Fibroblast of the aortic adventitia (primary cell): ENCODE data around the gene TTN. TPM values are rescaled to one million over a fixed set of nuclear protein-coding genes. Genes with fewer than 3 reads are reported as not detected.

ENCODE experiments used
- DNase-seq: peaks from one replicate; pipeline ENCODE4 v3.0.0-alpha.2; 2010; ENCODE audit warnings: low read depth
- H3K4me3 ChIP-seq: 2 replicates; pipeline ENCODE4 v1.5.1; 2011; ENCODE audit warnings: low read depth, mild to moderate bottlenecking, control low read depth, low read length, moderate library complexity
- CTCF ChIP-seq: IDR thresholded peaks from 2 replicates; pipeline ENCODE4 v1.5.1; 2011; ENCODE audit warnings: mild to moderate bottlenecking, low read length, control low read depth, inconsistent platforms; ENCODE audit not compliant: insufficient read depth
- total RNA-seq: library from RNA; depleted of rRNA; stranded (reverse); fragments of >200 nt; gene quantifications from 2 replicates; pipeline ENCODE4 v1.2.3, GENCODE V29; 2012; ENCODE audit warnings: low replicate concordance

The TTN gene
- total RNA-seq, 1 donor, result 5.5 TPM

- no peak for TF ChIP-seq CTCF
- DNase-seq, result peak; percentile 16
- no peak overlapping the region for H3K4me3 ChIP-seq
Observed at GRCh38 chr2:178819992-178820391, 12.8 kb upstream of the TTN start.

- TF ChIP-seq CTCF, result no peak
- DNase-seq, result peak; percentile 27
- no peak overlapping the region for H3K4me3 ChIP-seq
Observed at GRCh38 chr2:178819147-178819875, 12.1 kb upstream of the TTN start.

- peak; percentile 39 for DNase-seq
- H3K4me3 ChIP-seq, result no peak overlapping the region
- no peak for TF ChIP-seq CTCF
Observed at GRCh38 chr2:178811901-178812300, 4.7 kb upstream of the TTN start.

- no peak for TF ChIP-seq CTCF
- no peak overlapping the region for H3K4me3 ChIP-seq
Observed at GRCh38 chr2:178811045-178811444, 3.8 kb upstream of the TTN start.

GRCh38 chr2:178810422-178810821 lies 3.2 kb upstream of the TTN start:
- DNase-seq, result no peak
- no peak for TF ChIP-seq CTCF
- H3K4me3 ChIP-seq, result no peak overlapping the region

More at GRCh38 chr2:178811045-178811444, 3.8 kb upstream of the TTN start:
- no peak for DNase-seq

GRCh38 chr2:178806543-178806942 lies 680 bp downstream of the TTN start:
- no peak for TF ChIP-seq CTCF
- H3K4me3 ChIP-seq, result no peak overlapping the region
- DNase-seq, result no peak

GRCh38 chr2:178805457-178805856 lies 1.8 kb downstream of the TTN start:
- no peak overlapping the region for H3K4me3 ChIP-seq
- DNase-seq, result peak; percentile 33
- TF ChIP-seq CTCF, result no peak
